ENCODE measurements around the gene ANO1. TPM values are rescaled to one million over a fixed set of nuclear protein-coding genes. Genes with fewer than 3 reads are reported as not detected.

Gene ANO1
- total RNA-seq, 3 donors from 2014 or later (not counting 1 experiment from before 2014, with no cell fraction given) = not detected

DNA sequence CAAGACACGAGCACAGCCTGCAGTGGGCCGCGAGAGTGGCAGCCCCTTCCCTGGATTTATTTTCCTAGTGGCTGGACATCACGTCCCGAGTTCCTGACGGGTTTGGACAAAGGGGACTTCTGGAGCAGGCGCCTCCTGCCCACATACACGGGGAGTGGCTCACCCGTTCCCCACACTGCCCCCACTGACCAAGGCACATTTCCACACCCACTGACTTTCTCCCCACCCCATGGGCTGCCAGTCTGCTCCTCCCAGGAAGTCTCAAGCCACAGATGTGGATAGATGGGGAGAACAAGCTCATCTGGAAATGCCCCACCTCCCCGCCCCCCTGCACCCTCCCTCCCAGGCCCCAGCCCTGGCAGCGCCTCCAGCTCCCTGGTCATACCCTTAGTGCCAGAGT lies 91.0 kb downstream of the ANO1 start:
- H3K27me3 ChIP-seq (ENCODE audit: control insufficient read depth, insufficient read depth, low read length) = no peaks in the 10 kb centered on the region
- Mint-ChIP-seq H3K36me3 (no peaks in the 10 kb centered on the region), H3K27me3 (ENCODE audit: low read depth in 2 of 2) (peaks cover 0 to 8% of the 10 kb centered on the region in 2 donors), H3K27ac (no peak overlapping the region), H3K4me1 (no peaks in the 10 kb centered on the region), H3K9me3 (no peaks in the 10 kb centered on the region), H3K4me3 (no peak overlapping the region)
- no peaks in the 10 kb centered on the region for H3K9me3 ChIP-seq (ENCODE audit: control insufficient read depth, insufficient read depth, low read length)
- no peak overlapping the region for H3K27ac ChIP-seq (ENCODE audit: low read length)
- no peaks in the 10 kb centered on the region for H3K4me1 ChIP-seq (ENCODE audit: control insufficient read depth, insufficient read depth, low read length)
- DNase-seq (no peak), ATAC-seq (no peak)
- WGBS (ENCODE audit: insufficient coverage) = 43% methylated on average over 11 of the region's 11 CpGs
- TF ChIP-seq, protein P1, sequence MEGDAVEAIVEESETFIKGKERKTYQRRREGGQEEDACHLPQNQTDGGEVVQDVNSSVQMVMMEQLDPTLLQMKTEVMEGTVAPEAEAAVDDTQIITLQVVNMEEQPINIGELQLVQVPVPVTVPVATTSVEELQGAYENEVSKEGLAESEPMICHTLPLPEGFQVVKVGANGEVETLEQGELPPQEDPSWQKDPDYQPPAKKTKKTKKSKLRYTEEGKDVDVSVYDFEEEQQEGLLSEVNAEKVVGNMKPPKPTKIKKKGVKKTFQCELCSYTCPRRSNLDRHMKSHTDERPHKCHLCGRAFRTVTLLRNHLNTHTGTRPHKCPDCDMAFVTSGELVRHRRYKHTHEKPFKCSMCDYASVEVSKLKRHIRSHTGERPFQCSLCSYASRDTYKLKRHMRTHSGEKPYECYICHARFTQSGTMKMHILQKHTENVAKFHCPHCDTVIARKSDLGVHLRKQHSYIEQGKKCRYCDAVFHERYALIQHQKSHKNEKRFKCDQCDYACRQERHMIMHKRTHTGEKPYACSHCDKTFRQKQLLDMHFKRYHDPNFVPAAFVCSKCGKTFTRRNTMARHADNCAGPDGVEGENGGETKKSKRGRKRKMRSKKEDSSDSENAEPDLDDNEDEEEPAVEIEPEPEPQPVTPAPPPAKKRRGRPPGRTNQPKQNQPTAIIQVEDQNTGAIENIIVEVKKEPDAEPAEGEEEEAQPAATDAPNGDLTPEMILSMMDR (IDR thresholded peaks at IDR 0.05) = no peak
- H3K36me3 ChIP-seq (ENCODE audit: control insufficient read depth, insufficient read depth, low read length) = no peaks in the 10 kb centered on the region
- H3K4me3 ChIP-seq (ENCODE audit: low read length) = no peak overlapping the region
- intact Hi-C loops (cut with micrococcal nuclease) = no loop called here

DNA sequence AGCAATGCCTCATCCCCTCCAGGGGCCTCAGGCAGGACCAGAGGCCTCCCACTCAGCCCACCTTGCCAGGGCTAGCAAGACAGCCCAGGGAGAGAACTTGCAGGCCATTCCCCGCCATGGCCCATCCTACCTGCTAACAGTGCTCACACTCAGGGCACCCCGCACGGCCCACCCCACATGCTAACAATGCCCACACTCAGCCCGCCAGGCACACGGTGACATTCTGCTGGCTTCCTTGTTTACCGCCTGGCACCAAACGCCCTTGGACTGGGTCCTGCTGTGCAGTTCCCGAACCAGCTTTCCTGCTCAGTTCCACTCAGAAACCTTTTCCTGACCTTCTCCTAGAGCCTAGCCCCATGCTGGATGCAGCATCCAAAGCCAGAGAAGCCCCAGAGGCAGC lies 91.5 kb downstream of the ANO1 start:
- Histone ChIP-seq H3K9me3 (ENCODE audit: control insufficient read depth, insufficient read depth, low read length) (no peaks in the 10 kb centered on the region), H3K36me3 (ENCODE audit: control insufficient read depth, insufficient read depth, low read length) (no peaks in the 10 kb centered on the region), H3K4me1 (ENCODE audit: control insufficient read depth, insufficient read depth, low read length) (no peaks in the 10 kb centered on the region), H3K27ac (ENCODE audit: low read length) (no peak overlapping the region), H3K4me3 (ENCODE audit: low read length) (no peak overlapping the region), H3K27me3 (ENCODE audit: control insufficient read depth, insufficient read depth, low read length) (no peaks in the 10 kb centered on the region)
- H3K4me1 Mint-ChIP-seq = no peaks in the 10 kb centered on the region
- H3K27ac Mint-ChIP-seq = no peak overlapping the region
- ATAC-seq (no peak), DNase-seq (no peak)
- TF ChIP-seq, protein P1 (IDR thresholded peaks at IDR 0.05) = no peak
- peaks cover 0 to 8% of the 10 kb centered on the region in 2 donors for H3K27me3 Mint-ChIP-seq (ENCODE audit: low read depth in 2 of 2)
- 82% methylated on average over 8 of the region's 8 CpGs for WGBS (ENCODE audit: insufficient coverage)
- H3K9me3 Mint-ChIP-seq = no peaks in the 10 kb centered on the region
- no peaks in the 10 kb centered on the region for H3K36me3 Mint-ChIP-seq
- no peak overlapping the region for H3K4me3 Mint-ChIP-seq
- intact Hi-C loops (cut with micrococcal nuclease) = no loop called here

DNA sequence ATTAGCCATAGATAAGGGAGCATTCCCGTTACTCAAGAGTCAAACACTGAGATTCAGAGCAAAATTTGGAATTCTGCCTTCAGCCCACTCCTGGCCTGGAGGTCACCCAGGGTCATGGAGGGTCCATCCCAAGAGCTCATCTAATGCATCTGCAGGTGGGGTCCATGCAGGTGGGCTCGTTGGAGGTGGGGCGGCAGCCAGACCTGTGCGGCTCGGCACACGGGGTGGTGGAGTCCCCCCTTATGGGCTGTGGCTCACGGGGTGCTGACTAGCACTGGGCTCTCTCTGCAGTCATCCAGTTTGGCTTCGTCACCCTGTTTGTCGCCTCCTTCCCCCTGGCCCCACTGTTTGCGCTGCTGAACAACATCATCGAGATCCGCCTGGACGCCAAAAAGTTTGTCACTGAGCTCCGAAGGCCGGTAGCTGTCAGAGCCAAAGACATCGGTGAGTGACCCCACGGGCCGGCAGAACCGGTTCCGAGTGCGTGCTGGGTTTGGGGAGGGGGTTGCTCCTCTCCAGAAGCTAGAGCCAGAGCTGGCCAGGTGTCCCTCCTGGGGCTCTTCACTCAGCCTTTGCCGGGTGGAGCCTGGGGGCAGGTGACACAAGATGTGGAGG lies 92.6 kb downstream of the ANO1 start:
- H3K27ac Mint-ChIP-seq = no peak overlapping the region
- 90% methylated on average over 22 of the region's 22 CpGs for WGBS (ENCODE audit: insufficient coverage)

More for the DNA sequence above, 92.6 kb downstream of the ANO1 start:
- Mint-ChIP-seq H3K4me3 (no peak overlapping the region), H3K9me3 (no peaks in the 10 kb centered on the region), H3K27me3 (ENCODE audit: low read depth in 2 of 2) (peaks cover 0 to 8% of the 10 kb centered on the region in 2 donors), H3K36me3 (no peaks in the 10 kb centered on the region), H3K4me1 (no peaks in the 10 kb centered on the region)
- Histone ChIP-seq H3K4me3 (ENCODE audit: low read length) (no peak overlapping the region), H3K36me3 (ENCODE audit: control insufficient read depth, insufficient read depth, low read length) (no peaks in the 10 kb centered on the region), H3K4me1 (ENCODE audit: control insufficient read depth, insufficient read depth, low read length) (no peaks in the 10 kb centered on the region), H3K9me3 (ENCODE audit: control insufficient read depth, insufficient read depth, low read length) (no peaks in the 10 kb centered on the region), H3K27ac (ENCODE audit: low read length) (no peak overlapping the region), H3K27me3 (ENCODE audit: control insufficient read depth, insufficient read depth, low read length) (no peaks in the 10 kb centered on the region)
- ATAC-seq (no peak), DNase-seq (no peak)
- intact Hi-C loops (cut with micrococcal nuclease) = no loop called here
- TF ChIP-seq, protein P1 (IDR thresholded peaks at IDR 0.05) = no peak
